CD4-positive, alpha-beta memory T cell (primary cell): Measurements from ENCODE around the gene SIGLEC5. TPM values are rescaled to one million over a fixed set of nuclear protein-coding genes. Genes with fewer than 3 reads are reported as not detected.

Experiments
- CTCF ChIA-PET: fragments of 350-600 bp; sonication (Branson Sonifier 250); formaldehyde crosslinking; loops from one replicate; lab custom pipeline; 2021; ENCODE audit warnings: inconsistent platforms; ENCODE audit not compliant: partially characterized antibody; lab: Charles Lee
- POLR2A ChIA-PET: fragments of 350-600 bp; sonication (Branson Sonifier 250); formaldehyde crosslinking; loops from one replicate; lab custom pipeline; 2021; ENCODE audit not compliant: partially characterized antibody; lab: Charles Lee
- DNase-seq, 5 donors: peaks; one replicate each; pipeline versions ENCODE4 v3.0.0 to v3.0.0-alpha.2; 2020 to 2022; ENCODE audit warnings: mixed read lengths in 1 of 5
- H3K27ac ChIP-seq: one replicate; pipeline ENCODE4 v1.7.0; 2013; ENCODE audit warnings: low read depth, low read length
- H3K27me3 ChIP-seq: 2 replicates; pipeline ENCODE4 v1.7.0; 2013; ENCODE audit warnings: mild to moderate bottlenecking, low read length, moderate library complexity; ENCODE audit not compliant: insufficient read depth
- H3K36me3 ChIP-seq: 2 replicates; pipeline ENCODE4 v1.7.0; 2013; ENCODE audit warnings: mild to moderate bottlenecking, low read length, moderate library complexity; ENCODE audit not compliant: insufficient read depth
- H3K4me1 ChIP-seq: 2 replicates; pipeline ENCODE4 v1.7.0; 2013; ENCODE audit warnings: mild to moderate bottlenecking, low read length, moderate library complexity; ENCODE audit not compliant: insufficient read depth
- H3K4me3 ChIP-seq, 2 donors: one replicate each; pipeline ENCODE4 v1.7.0; 2013; ENCODE audit warnings: low read length in 2 of 2, mild to moderate bottlenecking in 1 of 2
- H3K9me3 ChIP-seq, 2 donors: one replicate each; pipeline ENCODE4 v1.7.0; 2013; ENCODE audit warnings: low read length in 2 of 2, control low read depth in 1 of 2; ENCODE audit not compliant: control insufficient read depth in 1 of 2
- H3K27ac Mint-ChIP-seq, 7 donors: one replicate each; pipeline ENCODE4 v1.8.0; 2020 to 2021; ENCODE audit warnings: mixed read lengths in 7 of 7, mild to moderate bottlenecking in 6 of 7, inconsistent platforms in 3 of 7, moderate library complexity in 3 of 7
- H3K27me3 Mint-ChIP-seq, 2 donors: one replicate each; pipeline ENCODE4 v1.8.0; 2020 to 2021; ENCODE audit warnings: mixed read lengths in 2 of 2
- H3K36me3 Mint-ChIP-seq, 2 donors: one replicate each; pipeline ENCODE4 v1.8.0; 2020 to 2021; ENCODE audit warnings: mixed read lengths in 2 of 2, inconsistent platforms in 1 of 2, mild to moderate bottlenecking in 1 of 2
- H3K4me1 Mint-ChIP-seq, 4 donors: one replicate each; pipeline ENCODE4 v1.8.0; 2020 to 2021; ENCODE audit warnings: mixed read lengths in 4 of 4, mild to moderate bottlenecking in 1 of 4
- H3K4me3 Mint-ChIP-seq, 8 donors: one replicate each; pipeline ENCODE4 v1.8.0; 2020 to 2021; ENCODE audit warnings: mixed read lengths in 8 of 8, mild to moderate bottlenecking in 7 of 8, moderate library complexity in 6 of 8, inconsistent platforms in 3 of 8
- H3K9me3 Mint-ChIP-seq, 8 donors: one replicate each; pipeline ENCODE4 v1.8.0; 2020 to 2021; ENCODE audit warnings: mixed read lengths in 8 of 8, mild to moderate bottlenecking in 5 of 8, inconsistent platforms in 3 of 8, moderate library complexity in 1 of 8
- intact Hi-C: fragments of 100-400 bp; cut with micrococcal nuclease; formaldehyde crosslinking; loops from one replicate; pipeline ENCODE4 v1.15.1; 2023
- polyA plus RNA-seq, 2 donors: library from polyadenylated mRNA; unstranded; fragments of 300-500 nt; fragmentation: Illumina TruSeq; gene quantifications; one replicate each; pipeline ENCODE4 v1.2.3, GENCODE V29; 2021
- total RNA-seq, 2 experiments: library from RNA; stranded (reverse); gene quantifications; one replicate each; pipeline ENCODE4 v1.2.3, GENCODE V29; 2021

Gene SIGLEC5
- total and polyA plus RNA-seq, 4 experiments from 2014 or later, result not detected

- Histone ChIP-seq H3K36me3 (no peaks in the 10 kb centered on the region), H3K27ac (no peak overlapping the region), H3K4me3 (no peak overlapping the region), H3K4me1 (no peaks in the 10 kb centered on the region), H3K27me3 (no peaks in the 10 kb centered on the region), H3K9me3 (no peaks in the 10 kb centered on the region)
- Mint-ChIP-seq H3K9me3 (peaks cover 0 to 2% (median 0%) of the 10 kb centered on the region in 8 donors), H3K27me3 (peaks cover 4 to 26% of the 10 kb centered on the region in 2 donors), H3K4me3 (no peak overlapping the region), H3K4me1 (no peaks in the 10 kb centered on the region), H3K36me3 (no peaks in the 10 kb centered on the region), H3K27ac (no peak overlapping the region)
- DNase-seq, result no peak
- POLR2A ChIA-PET, result no interaction called here
- intact Hi-C loops, result no loop called here
- CTCF ChIA-PET, result no interaction called here
Measured at GRCh38 chr19:51627491-51628138, 2.6 kb downstream of the SIGLEC5 start.

- Histone ChIP-seq H3K9me3 (no peaks in the 10 kb centered on the region), H3K4me3 (no peak overlapping the region), H3K27me3 (no peaks in the 10 kb centered on the region), H3K27ac (no peak overlapping the region), H3K36me3 (no peaks in the 10 kb centered on the region), H3K4me1 (no peaks in the 10 kb centered on the region)
- H3K27me3 Mint-ChIP-seq, result peaks cover 2 to 21% of the 10 kb centered on the region in 2 donors
- POLR2A ChIA-PET, result no interaction called here
- no peaks in the 10 kb centered on the region for H3K4me1 Mint-ChIP-seq
- H3K9me3 Mint-ChIP-seq, result peaks cover 0 to 3% (median 0%) of the 10 kb centered on the region in 8 donors
- no peak for DNase-seq
- H3K4me3 Mint-ChIP-seq, result no peak overlapping the region
- H3K27ac Mint-ChIP-seq, result no peak overlapping the region
- intact Hi-C loops, result no loop called here
- no peaks in the 10 kb centered on the region for H3K36me3 Mint-ChIP-seq
- CTCF ChIA-PET, result no interaction called here
Measured at GRCh38 chr19:51626675-51627074, 3.5 kb downstream of the SIGLEC5 start.

- intact Hi-C loops, result no loop called here
- no peak overlapping the region for H3K4me3 ChIP-seq
- H3K27me3 ChIP-seq, result no peaks in the 10 kb centered on the region
- Mint-ChIP-seq H3K36me3 (no peaks in the 10 kb centered on the region), H3K4me1 (no peaks in the 10 kb centered on the region), H3K4me3 (no peak overlapping the region), H3K27me3 (peaks cover 4 to 7% of the 10 kb centered on the region in 2 donors), H3K9me3 (peaks cover 0 to 3% (median 0%) of the 10 kb centered on the region in 8 donors), H3K27ac (no peak overlapping the region)
- H3K27ac ChIP-seq, result no peak overlapping the region
- DNase-seq, result no peak
- no peaks in the 10 kb centered on the region for H3K4me1 ChIP-seq
- ChIA-PET POLR2A (no interaction called here), CTCF (no interaction called here)
- H3K9me3 ChIP-seq, result no peaks in the 10 kb centered on the region
- no peaks in the 10 kb centered on the region for H3K36me3 ChIP-seq
Measured at GRCh38 chr19:51621178-51621577, 9.0 kb downstream of the SIGLEC5 start.

- no peak overlapping the region for H3K27ac ChIP-seq
- H3K27me3 ChIP-seq, result no peaks in the 10 kb centered on the region
- H3K4me1 ChIP-seq, result no peaks in the 10 kb centered on the region
- intact Hi-C loops, result no loop called here
- no peak for DNase-seq
- H3K36me3 Mint-ChIP-seq, result peaks cover 0 to 13% of the 10 kb centered on the region in 2 donors
- no peaks in the 10 kb centered on the region for H3K4me1 Mint-ChIP-seq
- H3K4me3 ChIP-seq, result no peak overlapping the region
- no peak overlapping the region for H3K27ac Mint-ChIP-seq
- POLR2A ChIA-PET, result no interaction called here
- no peaks in the 10 kb centered on the region for H3K36me3 ChIP-seq
- no peak overlapping the region for H3K4me3 Mint-ChIP-seq
- H3K9me3 ChIP-seq, result no peaks in the 10 kb centered on the region
- H3K9me3 Mint-ChIP-seq, result peaks cover 4 to 30% (median 13%) of the 10 kb centered on the region in 8 donors
- H3K27me3 Mint-ChIP-seq, result peaks cover 20 to 24% of the 10 kb centered on the region in 2 donors
- CTCF ChIA-PET, result no interaction called here
Measured at GRCh38 chr19:51615991-51616390, 14.2 kb downstream of the SIGLEC5 start.

GRCh38 chr19:51614789-51615188, 15.4 kb downstream of the SIGLEC5 start:
- H3K36me3 Mint-ChIP-seq, result peaks cover 0 to 14% of the 10 kb centered on the region in 2 donors
- Histone ChIP-seq H3K4me3 (no peak overlapping the region), H3K27me3 (no peaks in the 10 kb centered on the region), H3K9me3 (no peaks in the 10 kb centered on the region), H3K36me3 (no peaks in the 10 kb centered on the region), H3K27ac (no peak overlapping the region), H3K4me1 (no peaks in the 10 kb centered on the region)
- no peak for DNase-seq
- H3K27ac Mint-ChIP-seq, result no peak overlapping the region
- no peak overlapping the region for H3K4me3 Mint-ChIP-seq
- peaks cover 24 to 25% of the 10 kb centered on the region in 2 donors for H3K27me3 Mint-ChIP-seq
- intact Hi-C loops, result no loop called here
- POLR2A ChIA-PET, result no interaction called here
- CTCF ChIA-PET, result interaction anchor here (1.3 kb wide), 2 partner anchors 9 to 43 kb away, joined by 3 to 5 read pairs; no protein-coding TSS in a partner anchor
- no peaks in the 10 kb centered on the region for H3K4me1 Mint-ChIP-seq
- peaks cover 4 to 31% (median 14%) of the 10 kb centered on the region in 8 donors for H3K9me3 Mint-ChIP-seq

- Mint-ChIP-seq H3K27me3 (peaks cover 30 to 33% of the 10 kb centered on the region in 2 donors), H3K36me3 (peaks cover 0 to 14% of the 10 kb centered on the region in 2 donors)
Measured at GRCh38 chr19:51610576-51610975, 19.6 kb downstream of the SIGLEC5 start.

GRCh38 chr19:51607920-51608562, 22.2 kb downstream of the SIGLEC5 start:
- intact Hi-C loops, result no loop called here
- Mint-ChIP-seq H3K36me3 (peaks cover 0 to 20% of the 10 kb centered on the region in 2 donors), H3K27me3 (peaks cover 22 to 35% of the 10 kb centered on the region in 2 donors), H3K27ac (no peak overlapping the region), H3K9me3 (peaks cover 4 to 41% (median 19%) of the 10 kb centered on the region in 8 donors), H3K4me1 (no peaks in the 10 kb centered on the region), H3K4me3 (no peak overlapping the region)
- ChIA-PET CTCF (interaction anchor here (1.0 kb wide), 1 partner anchor 49 kb away, joined by 3 read pairs; no protein-coding TSS in a partner anchor), POLR2A (no interaction called here)
- H3K9me3 ChIP-seq, result no peaks in the 10 kb centered on the region
- no peaks in the 10 kb centered on the region for H3K36me3 ChIP-seq
- H3K27ac ChIP-seq, result no peak overlapping the region
- no peaks in the 10 kb centered on the region for H3K4me1 ChIP-seq
- peak in 4 of 5 donors; percentile 23 to 38 (median 32) for DNase-seq
- H3K4me3 ChIP-seq, result no peak overlapping the region
- peaks cover 3% of the 10 kb centered on the region for H3K27me3 ChIP-seq

More at GRCh38 chr19:51610576-51610975, 19.6 kb downstream of the SIGLEC5 start:
- H3K4me1 Mint-ChIP-seq, result no peaks in the 10 kb centered on the region
- H3K4me3 ChIP-seq, result no peak overlapping the region
- CTCF ChIA-PET, result no interaction called here
- H3K27ac ChIP-seq, result no peak overlapping the region
- POLR2A ChIA-PET, result no interaction called here
- no peak overlapping the region for H3K27ac Mint-ChIP-seq
- no peak for DNase-seq
- H3K4me1 ChIP-seq, result no peaks in the 10 kb centered on the region
- no peaks in the 10 kb centered on the region for H3K27me3 ChIP-seq
- H3K4me3 Mint-ChIP-seq, result no peak overlapping the region
- H3K9me3 Mint-ChIP-seq, result peaks cover 4 to 39% (median 20%) of the 10 kb centered on the region in 8 donors
- intact Hi-C loops, result no loop called here
- H3K9me3 ChIP-seq, result no peaks in the 10 kb centered on the region
- H3K36me3 ChIP-seq, result no peaks in the 10 kb centered on the region
